ENCODE data around the gene PKNOX2.

DNA sequence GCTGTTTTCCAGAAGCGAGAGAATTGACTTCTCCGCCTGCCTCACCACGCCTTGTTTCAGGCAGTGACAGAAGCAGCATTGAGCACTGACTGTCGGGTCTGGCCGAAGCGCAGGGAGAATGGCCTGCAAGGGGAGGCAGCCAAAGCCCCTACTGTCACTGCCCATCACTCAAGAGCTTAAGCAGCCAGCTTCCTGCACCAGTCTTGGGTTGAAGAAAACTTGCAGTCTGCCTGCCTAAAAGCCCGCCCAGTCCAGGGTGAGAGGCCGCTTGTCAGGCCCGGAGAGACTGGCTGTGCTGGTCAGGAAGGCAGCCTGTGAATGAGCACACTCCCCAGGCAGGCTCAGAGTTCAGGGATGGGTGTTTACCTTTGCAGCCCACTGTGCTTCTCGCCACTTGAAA lies 108.3 kb downstream of the PKNOX2 start:
- TF ChIP-seq, protein P1, sequence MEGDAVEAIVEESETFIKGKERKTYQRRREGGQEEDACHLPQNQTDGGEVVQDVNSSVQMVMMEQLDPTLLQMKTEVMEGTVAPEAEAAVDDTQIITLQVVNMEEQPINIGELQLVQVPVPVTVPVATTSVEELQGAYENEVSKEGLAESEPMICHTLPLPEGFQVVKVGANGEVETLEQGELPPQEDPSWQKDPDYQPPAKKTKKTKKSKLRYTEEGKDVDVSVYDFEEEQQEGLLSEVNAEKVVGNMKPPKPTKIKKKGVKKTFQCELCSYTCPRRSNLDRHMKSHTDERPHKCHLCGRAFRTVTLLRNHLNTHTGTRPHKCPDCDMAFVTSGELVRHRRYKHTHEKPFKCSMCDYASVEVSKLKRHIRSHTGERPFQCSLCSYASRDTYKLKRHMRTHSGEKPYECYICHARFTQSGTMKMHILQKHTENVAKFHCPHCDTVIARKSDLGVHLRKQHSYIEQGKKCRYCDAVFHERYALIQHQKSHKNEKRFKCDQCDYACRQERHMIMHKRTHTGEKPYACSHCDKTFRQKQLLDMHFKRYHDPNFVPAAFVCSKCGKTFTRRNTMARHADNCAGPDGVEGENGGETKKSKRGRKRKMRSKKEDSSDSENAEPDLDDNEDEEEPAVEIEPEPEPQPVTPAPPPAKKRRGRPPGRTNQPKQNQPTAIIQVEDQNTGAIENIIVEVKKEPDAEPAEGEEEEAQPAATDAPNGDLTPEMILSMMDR (IDR thresholded peaks at IDR 0.05; ENCODE audit: low read depth, low read length), result no peak
- no peak for TF ChIP-seq EZH2phosphoT487 (IDR thresholded peaks at IDR 0.05; ENCODE audit: low read depth)
